LoVo (cell line): ENCODE measurements around the gene WDR75.
"Not testable (repeated sequence)": the region's sequence is repeated elsewhere in the genome, so short reads cannot be mapped to it uniquely, and the experiment has no call there.

Source experiments
- DNase-seq: peaks from one replicate; pipeline ENCODE4 v3.0.0-alpha.2; 2016; ENCODE audit warnings: low spot score

WDR75 gene

GRCh38 chr2:189441709-189442074, 418 bp downstream of the WDR75 start:
- no peak for DNase-seq

DNA sequence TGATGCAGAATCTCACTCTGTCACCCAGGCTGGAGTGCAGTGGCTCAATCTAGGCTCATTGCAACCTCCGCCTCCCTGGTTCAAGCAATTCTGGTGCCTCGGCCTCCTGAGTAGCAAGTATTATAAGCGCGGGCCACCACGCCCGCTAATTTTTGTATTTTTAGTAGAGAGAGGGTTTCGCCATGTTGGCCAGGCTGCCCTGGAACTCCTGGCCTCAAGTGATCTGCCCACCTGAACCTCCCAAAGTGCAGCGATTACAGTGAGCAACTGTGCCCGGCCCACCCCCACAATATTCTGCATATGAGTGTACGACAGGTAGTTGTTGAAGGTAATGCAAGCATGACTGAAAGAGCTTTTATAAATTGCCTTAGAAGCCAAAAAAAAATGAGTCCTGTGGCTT, 1.2 kb downstream of the WDR75 start:
- DNase-seq: no peak

DNA sequence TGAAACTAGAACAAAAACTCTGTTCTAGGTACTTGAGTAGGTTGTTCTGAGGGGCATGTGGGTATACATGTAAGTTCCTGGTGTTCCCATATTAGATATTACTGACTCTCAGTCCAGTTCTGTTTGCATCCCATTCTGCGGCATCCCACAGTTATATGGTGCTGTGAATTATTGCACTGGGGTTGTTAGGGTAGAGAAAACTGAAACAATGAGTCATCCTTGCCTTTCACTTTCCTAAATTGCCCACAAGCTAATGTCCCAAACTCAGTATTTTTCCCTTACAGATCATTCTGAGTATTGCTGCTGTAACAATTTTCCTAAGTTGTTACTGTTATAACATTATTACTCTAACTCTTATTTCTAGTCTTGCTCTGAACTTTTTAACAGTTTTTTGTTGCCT, 3.0 kb downstream of the WDR75 start:
- no peak for DNase-seq

GRCh38 chr2:189446780-189447179, 5.5 kb downstream of the WDR75 start:
- no peak for DNase-seq

- no peak for DNase-seq
Measured at GRCh38 chr2:189454009-189454408, 12.7 kb downstream of the WDR75 start.

- DNase-seq: no peak
Measured at GRCh38 chr2:189465076-189465475, 23.8 kb downstream of the WDR75 start.

DNA sequence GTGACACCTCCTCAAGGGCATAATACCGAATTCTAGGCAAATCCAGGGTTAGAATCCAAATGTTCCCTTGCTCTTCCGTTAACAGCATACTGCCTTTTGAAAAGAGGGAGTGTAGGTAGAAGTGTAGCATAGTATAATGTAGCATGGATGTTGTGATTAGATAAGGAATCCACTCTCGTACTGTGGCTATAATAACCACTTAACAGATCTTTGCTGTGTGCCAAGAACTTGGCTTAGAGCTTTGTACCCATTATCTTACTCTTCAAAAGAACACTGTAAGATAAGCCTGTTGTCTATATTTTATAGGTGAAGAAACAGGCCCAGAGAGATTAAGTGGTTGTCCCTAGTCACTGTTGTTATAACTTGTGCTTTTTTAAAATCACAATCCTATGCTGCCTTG, 24.2 kb downstream of the WDR75 start:
- DNase-seq: no peak

- no peak for DNase-seq
Measured at GRCh38 chr2:189466046-189466445, 24.8 kb downstream of the WDR75 start.

DNA sequence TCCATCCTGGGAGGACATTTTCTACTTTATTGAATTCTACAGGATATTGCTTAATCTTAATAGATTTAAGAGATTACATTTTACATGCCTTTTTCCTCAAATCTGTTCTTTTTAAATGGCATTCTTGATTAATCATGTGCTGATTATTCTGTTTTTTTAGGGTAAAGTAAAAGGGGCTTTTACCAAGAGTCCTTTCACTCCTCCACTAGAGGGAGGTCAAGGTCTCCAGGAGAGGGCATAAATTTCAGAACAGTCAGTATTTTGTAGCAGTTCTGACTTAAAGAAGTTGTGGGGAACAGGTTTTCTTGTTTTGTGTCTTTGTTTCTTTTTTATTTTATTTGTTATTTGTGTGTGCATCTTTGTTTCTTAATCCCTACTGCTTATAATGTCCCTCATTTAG, 25.4 kb downstream of the WDR75 start:
- no peak for DNase-seq

DNA sequence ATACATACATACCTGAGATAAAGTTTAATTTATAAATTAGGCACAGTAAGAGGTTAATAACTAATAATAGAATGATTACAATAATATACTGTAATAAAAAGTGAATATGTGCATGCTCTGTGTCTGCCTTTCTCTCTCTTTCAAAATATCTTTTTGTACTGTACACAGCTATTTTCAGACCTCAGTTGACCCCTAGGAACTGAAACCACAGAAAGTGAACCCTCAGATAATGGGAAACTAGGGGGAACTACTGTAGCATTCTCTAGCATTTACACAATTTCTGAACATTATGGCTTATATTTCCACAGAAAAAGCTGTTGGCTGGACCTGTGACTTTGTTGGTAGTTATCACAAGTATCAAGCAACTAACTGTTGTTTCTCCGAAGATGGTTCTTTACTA, 25.9 kb downstream of the WDR75 start:
- DNase-seq: no peak

DNA sequence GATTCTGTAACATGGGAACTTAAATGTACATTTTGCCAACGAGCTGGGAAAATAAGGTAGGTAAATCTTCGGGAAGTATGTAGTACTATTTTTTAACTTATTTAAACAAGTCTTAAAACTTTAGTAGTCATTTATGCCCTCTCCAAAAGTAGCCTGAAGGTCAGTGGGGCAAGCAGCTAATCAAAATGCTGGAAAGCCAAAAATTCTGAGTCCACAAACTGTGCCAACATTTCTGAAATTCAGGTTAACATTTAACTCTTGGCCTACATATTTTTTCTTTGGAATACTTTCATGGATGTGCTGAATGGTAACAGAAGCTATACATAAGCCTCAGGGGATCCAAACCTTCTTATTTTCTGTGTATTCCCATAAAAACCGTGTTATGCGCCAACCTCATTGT, 26.3 kb downstream of the WDR75 start:
- DNase-seq: no peak

DNA sequence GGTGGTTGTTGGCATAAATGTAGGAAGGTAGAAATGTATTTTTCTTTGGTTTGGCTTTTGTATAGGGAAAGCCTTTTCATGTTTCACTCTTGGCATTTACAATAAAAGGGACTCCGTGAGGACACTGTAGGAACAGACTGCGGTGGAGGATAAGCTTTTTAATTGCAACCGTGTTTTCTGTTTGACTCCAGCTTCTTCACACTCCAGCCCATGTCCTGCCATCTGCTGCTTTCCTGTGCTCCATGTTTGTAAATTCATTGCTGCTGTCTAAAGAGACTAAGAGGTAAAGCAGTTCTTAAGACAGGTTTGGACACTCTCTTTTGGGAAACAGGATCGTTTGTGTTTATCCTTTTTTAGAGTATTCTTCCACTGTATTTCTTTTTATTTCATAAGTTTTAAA, 33.3 kb downstream of the WDR75 start:
- DNase-seq: no peak

- no peak for DNase-seq
Measured at GRCh38 chr2:189477756-189478155, 36.5 kb downstream of the WDR75 start.

DNA sequence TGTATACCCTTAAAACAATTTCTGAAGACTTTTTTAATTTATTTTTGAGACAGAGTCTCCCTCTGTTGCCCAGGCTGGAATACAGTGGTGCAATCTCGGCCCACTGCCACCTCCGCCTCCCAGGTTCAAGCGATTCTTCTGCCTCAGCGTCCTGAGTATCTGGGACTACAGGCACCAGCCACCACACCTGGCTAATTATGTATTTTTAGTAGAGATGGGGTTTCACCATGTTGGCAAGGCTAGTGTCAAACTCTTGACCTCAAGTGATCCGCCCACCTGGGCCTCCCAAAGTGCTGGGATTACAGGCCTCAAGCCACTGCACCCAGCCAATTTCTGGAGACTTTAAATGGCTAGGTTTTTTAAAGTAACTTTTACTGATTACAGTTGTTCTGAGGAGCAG, 37.0 kb downstream of the WDR75 start:
- not testable (repeated sequence) for DNase-seq

DNA sequence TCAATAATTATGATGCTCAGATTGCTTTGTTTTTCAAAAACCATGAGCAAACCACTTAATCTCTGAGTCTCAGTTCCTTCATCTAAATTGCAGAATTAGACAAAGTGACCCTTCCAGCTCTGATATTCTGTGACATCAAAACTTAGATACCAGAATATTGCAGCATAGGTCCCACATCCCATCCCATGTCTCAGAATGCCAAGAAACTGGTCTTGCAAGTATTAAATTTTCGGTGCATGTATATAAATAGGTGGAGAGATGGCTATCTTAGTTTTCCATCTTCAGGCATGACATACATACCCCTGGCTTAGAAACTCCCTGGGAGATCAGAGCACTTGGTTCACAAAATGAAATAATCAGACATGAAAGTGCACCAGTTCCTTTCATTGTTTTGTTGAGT, 39.8 kb downstream of the WDR75 start:
- DNase-seq: no peak

DNA sequence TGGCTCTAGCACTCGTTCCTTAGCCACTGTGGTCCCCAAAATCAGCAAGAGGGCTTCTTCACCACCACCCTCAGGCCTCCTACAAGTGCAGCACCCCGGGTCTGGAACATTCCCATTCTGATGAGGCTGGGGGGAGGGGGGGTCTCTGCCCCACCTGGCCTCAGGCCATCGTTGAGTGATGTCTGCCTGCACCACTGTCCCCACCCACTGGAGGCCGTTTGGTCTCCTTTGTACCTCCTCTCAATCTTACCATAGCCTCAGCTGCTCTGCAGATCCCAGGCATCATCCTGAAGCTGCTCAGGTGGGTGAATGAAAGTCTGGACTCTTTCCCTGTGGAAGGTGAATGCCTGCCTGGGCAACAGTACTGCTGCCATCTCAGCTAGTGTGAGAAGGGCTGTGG, 42.3 kb downstream of the WDR75 start:
- DNase-seq: no peak

DNA sequence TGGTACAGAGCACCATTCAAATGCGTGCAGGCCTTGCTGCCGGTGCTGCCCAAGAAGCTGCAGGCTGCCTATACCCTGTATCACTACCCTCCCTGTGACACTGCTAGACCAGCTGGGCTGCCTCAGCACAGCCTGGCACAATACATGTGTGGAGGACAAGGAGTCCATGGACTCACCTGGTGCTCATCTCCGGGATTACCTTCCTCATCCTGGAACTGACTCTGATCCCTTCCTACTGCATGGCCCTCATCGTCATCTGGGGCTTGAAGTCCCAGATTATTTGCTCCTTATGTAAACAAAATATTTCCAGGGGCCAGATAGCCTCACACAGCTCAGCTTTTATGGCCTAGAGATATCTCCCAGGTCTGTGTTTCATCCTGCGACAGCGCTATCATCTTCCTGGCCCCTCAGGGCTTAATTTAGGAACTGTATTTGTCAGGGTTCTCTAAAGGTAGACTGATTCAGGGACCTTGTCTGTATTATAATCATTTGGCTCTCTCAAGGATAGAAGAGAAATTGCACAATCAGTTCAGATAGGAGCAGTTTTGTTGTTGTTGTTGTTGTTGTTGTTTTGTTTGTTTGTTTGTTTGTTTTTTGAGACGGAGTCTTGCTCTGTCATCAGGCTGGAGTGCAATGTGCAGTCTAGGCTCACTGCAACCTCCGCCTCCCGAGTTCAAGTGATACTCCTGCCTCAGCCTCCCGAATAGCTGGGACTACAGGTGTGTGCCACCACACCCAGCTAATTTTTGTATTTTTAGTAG, 42.9 kb downstream of the WDR75 start:
- DNase-seq: no peak

DNA sequence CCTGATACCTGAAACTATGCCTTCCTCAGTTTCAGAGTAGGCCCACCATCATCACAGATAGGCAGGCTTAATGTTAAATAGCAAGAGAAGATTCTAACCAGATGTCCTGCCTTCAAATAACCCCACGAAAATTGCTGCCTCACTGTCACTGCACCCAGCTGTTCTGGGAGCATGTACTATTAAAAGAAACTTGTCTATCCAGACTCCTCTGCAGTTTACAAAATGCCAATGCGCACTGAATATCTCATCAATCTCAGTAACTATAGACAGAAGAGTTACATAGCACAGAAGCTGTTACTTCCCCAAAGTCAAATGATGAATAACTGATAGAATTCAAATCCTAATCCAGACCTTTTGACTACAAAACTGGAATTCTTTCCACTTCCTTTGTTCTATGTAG, 43.9 kb downstream of the WDR75 start:
- DNase-seq: no peak

GRCh38 chr2:189486237-189486770, 45.0 kb downstream of the WDR75 start:
- DNase-seq: no peak

DNA sequence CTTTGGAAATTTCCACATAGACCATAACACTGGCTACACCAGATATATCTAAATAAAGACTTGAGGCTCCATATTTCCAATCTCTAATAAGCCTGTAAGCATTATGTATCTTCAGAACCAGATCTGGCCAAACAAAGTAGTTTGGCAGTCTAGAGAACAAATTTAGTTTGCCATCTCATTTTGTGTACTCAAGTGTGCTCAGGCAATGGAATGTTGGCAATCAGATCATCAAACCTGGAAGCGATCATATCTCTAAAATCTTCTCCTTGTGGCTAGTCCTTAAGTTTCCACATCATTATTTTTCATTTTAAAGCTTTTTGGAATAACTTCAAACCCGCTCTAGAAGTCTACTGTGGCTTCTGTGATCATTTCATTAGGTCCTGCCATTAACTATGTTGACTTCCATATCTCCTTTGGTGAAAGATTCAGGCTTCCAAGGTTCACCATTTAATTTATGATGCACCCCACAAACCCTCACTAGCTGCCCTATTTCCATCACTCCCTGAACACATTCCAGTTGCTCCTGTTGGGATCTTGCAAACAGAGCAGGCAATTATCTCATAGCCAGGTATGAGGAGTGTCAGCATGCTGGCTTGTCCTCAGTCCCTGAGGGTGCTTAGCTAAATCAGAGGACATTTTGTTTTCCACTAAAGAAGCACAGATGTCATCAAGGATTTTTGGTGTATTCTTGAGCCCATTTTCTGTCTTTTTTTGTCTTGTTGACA, 46.2 kb downstream of the WDR75 start:
- no peak for DNase-seq

- DNase-seq: no peak
Measured at GRCh38 chr2:189488008-189488310, 46.7 kb downstream of the WDR75 start.

DNA sequence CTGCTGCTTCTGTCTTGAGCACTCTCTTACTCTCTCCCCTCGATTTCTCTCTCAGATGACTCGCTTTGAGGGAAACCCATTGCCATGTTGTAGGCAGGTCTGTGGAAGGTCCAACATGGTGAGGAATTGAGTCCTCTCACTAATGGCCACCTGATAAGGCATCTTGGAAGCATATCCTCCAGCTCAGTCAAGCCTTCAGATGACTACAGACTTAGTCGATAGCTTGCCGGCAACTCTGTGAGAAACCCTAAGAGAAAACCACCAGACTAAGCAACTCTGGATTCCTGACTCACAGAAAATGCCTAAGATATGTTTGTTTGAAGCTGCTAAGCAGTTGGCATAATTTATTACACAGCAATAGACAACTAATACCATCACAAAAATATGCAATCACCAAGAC, 51.2 kb downstream of the WDR75 start:
- no peak for DNase-seq

- DNase-seq: no peak
Measured at GRCh38 chr2:189498205-189498604, 56.9 kb downstream of the WDR75 start.

GRCh38 chr2:189499137-189499536, 57.9 kb downstream of the WDR75 start:
- no peak for DNase-seq
